AML-193 (cell line): ENCODE results near the gene WFDC10B.
"Not testable (repeated sequence)": the region's sequence is repeated elsewhere in the genome, so short reads cannot be mapped to it uniquely, and the experiment has no call there.

Source experiments
- DNase-seq, 2 experiments: peaks; one replicate each; lab custom pipeline; 2025; lab: John Stamatoyannopoulos, UW

The WFDC10B gene

GRCh38 chr20:45704969-45705637, at the start of gene WFDC10B:
Gene WFDC10B, minus strand, starts transcription at chr20:45705019. Its CDS starts 19,027 bp downstream, at chr20:45685992.
- no peak for DNase-seq

GRCh38 chr20:45752746-45753145, 47.9 kb upstream of the WFDC10B start:
- DNase-seq = no peak

- DNase-seq = no peak
Observed at GRCh38 chr20:45751721-45752120, 46.9 kb upstream of the WFDC10B start.

- DNase-seq = no peak
Observed at GRCh38 chr20:45745015-45745414, 40.2 kb upstream of the WFDC10B start.

- no peak for DNase-seq
Observed at GRCh38 chr20:45742596-45742995, 37.8 kb upstream of the WFDC10B start.

GRCh38 chr20:45735988-45736387, 31.2 kb upstream of the WFDC10B start:
- no peak for DNase-seq

- DNase-seq = no peak
Observed at GRCh38 chr20:45735552-45735951, 30.7 kb upstream of the WFDC10B start.

GRCh38 chr20:45732199-45732598, 27.4 kb upstream of the WFDC10B start:
- DNase-seq = no peak

GRCh38 chr20:45727044-45727443, 22.2 kb upstream of the WFDC10B start:
- no peak for DNase-seq

- no peak for DNase-seq
Observed at GRCh38 chr20:45725134-45725533, 20.3 kb upstream of the WFDC10B start.

GRCh38 chr20:45722047-45722446, 17.2 kb upstream of the WFDC10B start, which contains the start of gene SPINT4:
Gene SPINT4, plus strand, starts transcription at chr20:45722347. Its CDS starts 21 bp downstream, at chr20:45722368.
- no peak for DNase-seq

GRCh38 chr20:45716141-45716688, 11.4 kb upstream of the WFDC10B start:
- not testable (repeated sequence) for DNase-seq

- no peak for DNase-seq
Observed at GRCh38 chr20:45701873-45702272, 2.9 kb downstream of the WFDC10B start, which contains the start of gene WFDC13. Gene WFDC13, plus strand, starts transcription at chr20:45702038. Its CDS starts 86 bp downstream, at chr20:45702124.

GRCh38 chr20:45701104-45701503, 3.7 kb downstream of the WFDC10B start:
- DNase-seq = no peak

GRCh38 chr20:45695496-45695895, 9.3 kb downstream of the WFDC10B start:
- DNase-seq = no peak

- DNase-seq = not testable (repeated sequence)
Observed at GRCh38 chr20:45693346-45693745, 11.5 kb downstream of the WFDC10B start.

GRCh38 chr20:45685896-45686295, 18.9 kb downstream of the WFDC10B start:
- DNase-seq = no peak

- DNase-seq = no peak
Observed at GRCh38 chr20:45679650-45680049, 25.2 kb downstream of the WFDC10B start.

- no peak for DNase-seq
Observed at GRCh38 chr20:45672765-45673164, 32.1 kb downstream of the WFDC10B start.

- DNase-seq = no peak
Observed at GRCh38 chr20:45670139-45670538, 34.7 kb downstream of the WFDC10B start, which contains the start of gene WFDC11. Gene WFDC11, minus strand, starts transcription at chr20:45670239. Its CDS starts 19,639 bp downstream, at chr20:45650600.

- DNase-seq = not testable (repeated sequence)
Observed at GRCh38 chr20:45657038-45657437, 47.8 kb downstream of the WFDC10B start.

- DNase-seq = not testable (repeated sequence)
Observed at GRCh38 chr20:45651726-45652125, 53.1 kb downstream of the WFDC10B start.

- no peak for DNase-seq
Observed at GRCh38 chr20:45649312-45649863, 55.4 kb downstream of the WFDC10B start.
